Activated CD8-positive, alpha-beta memory T cell treated with anti-CD3 and anti-CD28 coated beads, Interleukin-2, amount 10 ng/mL, durations not matched to agents 7 days and 5 days (primary cell): Measurements from ENCODE around the gene NLRP10. TPM values are rescaled to one million over a fixed set of nuclear protein-coding genes. Genes with fewer than 3 reads are reported as not detected.
"Not testable (repeated sequence)": the region's sequence is repeated elsewhere in the genome, so short reads cannot be mapped to it uniquely, and the experiment has no call there.

ENCODE experiments used
- ATAC-seq: fragments of 150-1000 bp; cut with Tn5 transposase; one replicate; pipeline ENCODE4 v1.10.0; 2021; ENCODE audit warnings: moderate library complexity
- CTCF ChIA-PET: fragments of 350-600 bp; sonication (Branson Sonifier 250); formaldehyde crosslinking; loops from one replicate; lab custom pipeline; 2021; ENCODE audit warnings: antibody characterized with exemption; lab: Charles Lee
- DNase-seq: peaks from one replicate; pipeline ENCODE4 v3.0.0-alpha.2; 2020
- H3K27ac Mint-ChIP-seq: one replicate; pipeline ENCODE4 v1.8.0; 2021; ENCODE audit warnings: mild to moderate bottlenecking, mixed read lengths
- H3K27me3 Mint-ChIP-seq: one replicate; pipeline ENCODE4 v1.8.0; 2021; ENCODE audit warnings: mixed read lengths
- H3K36me3 Mint-ChIP-seq: one replicate; pipeline ENCODE4 v1.8.0; 2021; ENCODE audit warnings: mild to moderate bottlenecking, mixed read lengths
- H3K4me1 Mint-ChIP-seq: one replicate; pipeline ENCODE4 v1.8.0; 2021; ENCODE audit warnings: mixed read lengths
- H3K4me3 Mint-ChIP-seq: one replicate; pipeline ENCODE4 v1.8.0; 2021; ENCODE audit warnings: mild to moderate bottlenecking, moderate library complexity, mixed read lengths
- H3K9me3 Mint-ChIP-seq: one replicate; pipeline ENCODE4 v1.8.0; 2022; ENCODE audit warnings: low read depth, mixed read lengths
- total RNA-seq, 2 experiments: library from RNA; stranded (reverse); gene quantifications; one replicate each; pipeline ENCODE4 v1.2.3, GENCODE V29; 2021

The NLRP10 gene
- total RNA-seq, 2 experiments from 2014 or later, result not detected

DNA sequence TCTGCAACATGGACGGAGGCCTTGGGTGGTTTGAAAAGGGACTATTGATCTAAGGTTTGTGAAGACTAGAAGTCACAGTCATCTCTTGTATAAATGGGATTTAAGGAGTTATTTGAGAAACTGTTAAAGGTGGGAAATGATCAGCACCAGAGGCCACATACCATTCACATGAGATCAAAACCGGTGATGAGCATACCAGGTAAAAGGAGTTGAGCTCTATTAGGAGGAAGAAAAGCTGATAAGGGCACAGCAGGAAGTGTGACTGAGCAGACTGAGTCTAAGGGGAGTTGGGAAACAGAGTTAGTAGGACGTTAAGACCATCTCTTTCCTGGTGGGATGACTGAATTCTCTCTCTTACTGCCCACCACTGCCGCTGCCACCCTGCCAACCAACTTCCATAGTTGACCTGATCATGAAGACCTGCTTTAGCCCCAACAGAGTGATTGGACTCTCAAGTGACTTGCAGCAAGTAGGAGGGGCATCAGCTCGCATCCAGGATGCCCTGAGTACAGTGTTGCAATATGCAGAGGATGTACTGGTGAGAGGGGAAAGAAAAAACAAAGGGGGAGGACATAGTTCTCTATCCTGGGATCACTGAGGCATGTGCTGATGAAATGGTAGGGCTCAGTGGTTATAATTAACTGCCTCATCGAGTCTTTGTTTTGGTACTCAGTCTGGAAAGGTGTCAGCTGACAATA lies 29.5 kb upstream of the NLRP10 start:
- no peak for DNase-seq
- Mint-ChIP-seq H3K36me3 (peaks cover 64% of the 10 kb centered on the region), H3K9me3 (no peaks in the 10 kb centered on the region), H3K27ac (no peak overlapping the region), H3K27me3 (no peaks in the 10 kb centered on the region), H3K4me3 (no peak overlapping the region), H3K4me1 (peaks cover 22% of the 10 kb centered on the region)
- CTCF ChIA-PET, result interaction anchor here (1.6 kb wide), 1 partner anchor 8 kb away, joined by 8 read pairs; the partner anchor contains the start of gene EIF3F
- ATAC-seq, result no peak

DNA sequence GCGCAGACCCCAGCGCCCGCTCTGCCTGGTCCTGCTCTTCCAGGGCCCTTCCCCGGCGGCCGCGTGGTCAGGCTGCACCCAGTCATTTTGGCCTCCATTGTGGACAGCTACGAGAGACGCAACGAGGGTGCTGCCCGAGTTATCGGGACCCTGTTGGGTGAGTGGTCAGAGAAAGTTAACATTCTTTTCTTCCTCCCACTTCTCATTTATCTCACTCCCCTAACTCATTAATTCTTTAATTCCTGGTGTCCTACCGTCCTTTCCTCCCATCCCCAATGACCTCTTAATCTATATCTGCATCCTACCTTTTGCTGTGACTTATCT lies 22.3 kb upstream of the NLRP10 start:
- H3K9me3 Mint-ChIP-seq, DNase-seq, ATAC-seq, H3K27me3 Mint-ChIP-seq: not testable (repeated sequence)
- Mint-ChIP-seq H3K27ac (peak overlapping the region; percentile 92), H3K36me3 (peaks cover 17% of the 10 kb centered on the region), H3K4me3 (peak overlapping the region; percentile 96), H3K4me1 (peaks cover 44% of the 10 kb centered on the region)
- CTCF ChIA-PET, result interaction anchor here (0.6 to 2.7 kb wide), 16 partner anchors 8 to 976 kb away, joined by 3 to 48 read pairs (median 4); partner anchors contain the start of genes RPL27A, TMEM9B and TRIM66

DNA sequence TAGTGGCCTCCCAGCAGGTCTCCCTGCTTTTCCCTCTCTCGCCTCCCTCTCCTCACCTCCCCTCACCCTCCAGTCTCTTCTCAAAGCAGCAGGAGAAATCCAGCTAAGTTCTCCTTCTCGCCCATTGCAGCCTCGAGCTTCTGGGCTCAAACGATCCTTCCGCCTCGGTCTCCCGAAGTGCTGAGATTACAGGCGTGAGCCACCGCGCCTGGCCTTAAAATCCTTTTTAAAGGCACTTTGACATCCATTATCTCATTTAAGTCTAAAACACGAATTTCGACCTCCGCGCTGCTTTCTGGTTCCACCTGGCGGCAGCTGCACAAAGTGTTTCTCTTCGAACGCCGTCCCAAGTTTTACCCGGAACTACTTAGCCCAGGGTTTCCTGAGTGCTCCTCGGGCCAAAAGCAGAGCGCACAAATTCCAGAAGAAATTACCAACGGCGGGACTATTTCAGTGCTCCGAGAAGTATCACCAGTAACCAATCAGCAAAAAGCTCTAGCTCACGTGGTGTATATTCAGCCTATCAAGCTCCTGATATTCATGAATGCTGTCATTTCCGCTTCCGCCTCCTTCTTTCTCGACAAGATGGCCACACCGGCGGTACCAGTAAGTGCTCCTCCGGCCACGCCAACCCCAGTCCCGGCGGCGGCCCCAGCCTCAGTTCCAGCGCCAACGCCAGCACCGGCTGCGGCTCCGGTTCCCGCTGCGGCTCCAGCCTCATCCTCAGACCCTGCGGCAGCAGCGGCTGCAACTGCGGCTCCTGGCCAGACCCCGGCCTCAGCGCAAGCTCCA lies 21.7 kb upstream of the NLRP10 start, which contains the start of gene EIF3F:
Gene EIF3F (plus strand): TSS at position 570 of the 792 bp plus-strand sequence. CDS start 16 bp downstream, at position 586.
- peak within 1 kb of the TSS; percentile 92 for H3K27ac Mint-ChIP-seq
- ATAC-seq, result peak; percentile 97
- CTCF ChIA-PET, result interaction anchor here (0.6 to 2.7 kb wide), 19 partner anchors 9 to 977 kb away, joined by 3 to 48 read pairs (median 4); partner anchors contain the start of genes RPL27A, TMEM9B and TRIM66
- peaks cover 14% of the 10 kb centered on the region for H3K36me3 Mint-ChIP-seq
- H3K4me1 Mint-ChIP-seq, result peaks cover 44% of the 10 kb centered on the region
- H3K9me3 Mint-ChIP-seq, result no peaks in the 10 kb centered on the region
- H3K4me3 Mint-ChIP-seq, result peak within 1 kb of the TSS; percentile 96
- no peaks in the 10 kb centered on the region for H3K27me3 Mint-ChIP-seq
- peak; percentile 95 for DNase-seq

DNA sequence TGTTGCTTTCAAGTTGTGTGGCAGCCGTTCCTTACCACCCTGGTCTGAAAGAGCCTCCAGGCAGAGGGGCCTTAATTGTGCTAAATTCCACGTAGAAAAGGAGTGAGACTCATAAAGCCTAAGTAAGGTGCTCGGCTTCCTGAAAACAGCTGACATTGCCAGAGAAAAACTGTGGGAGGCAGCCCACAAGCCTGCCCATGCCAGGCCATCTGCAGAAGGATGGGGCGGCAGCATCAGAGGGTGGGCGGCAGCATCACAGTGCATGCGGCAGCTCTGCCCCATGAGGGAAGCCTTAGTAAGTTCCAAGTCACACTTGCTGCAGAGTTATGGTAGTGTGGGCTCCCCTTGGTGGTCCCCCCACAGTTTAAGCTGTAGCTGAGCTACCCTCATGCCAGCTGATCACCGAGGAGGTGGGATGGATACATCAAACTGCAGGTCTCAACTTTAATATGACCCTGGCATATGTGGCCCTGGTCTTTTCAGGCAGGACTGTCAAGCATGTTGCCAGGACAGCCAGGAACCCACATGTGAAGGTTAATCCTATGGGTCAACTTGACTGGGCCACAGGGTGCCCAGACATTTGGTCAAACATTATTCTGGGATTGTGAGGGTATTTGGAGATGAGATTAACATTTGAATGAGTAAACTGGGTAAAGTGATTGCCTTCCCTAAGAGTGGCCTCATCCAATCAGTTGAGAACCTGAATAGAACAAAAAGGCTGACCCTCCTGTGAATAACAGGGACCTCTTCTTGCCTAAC lies 18.8 kb upstream of the NLRP10 start:
- Mint-ChIP-seq H3K36me3 (peaks cover 3% of the 10 kb centered on the region), H3K27me3 (no peaks in the 10 kb centered on the region), H3K4me1 (peaks cover 30% of the 10 kb centered on the region), H3K27ac (no peak overlapping the region), H3K4me3 (no peak overlapping the region), H3K9me3 (no peaks in the 10 kb centered on the region)
- ATAC-seq (no peak), DNase-seq (no peak)
- CTCF ChIA-PET, result interaction anchor here (1.7 kb wide), 1 partner anchor 22 kb away, joined by 4 read pairs; no protein-coding TSS in a partner anchor

DNA sequence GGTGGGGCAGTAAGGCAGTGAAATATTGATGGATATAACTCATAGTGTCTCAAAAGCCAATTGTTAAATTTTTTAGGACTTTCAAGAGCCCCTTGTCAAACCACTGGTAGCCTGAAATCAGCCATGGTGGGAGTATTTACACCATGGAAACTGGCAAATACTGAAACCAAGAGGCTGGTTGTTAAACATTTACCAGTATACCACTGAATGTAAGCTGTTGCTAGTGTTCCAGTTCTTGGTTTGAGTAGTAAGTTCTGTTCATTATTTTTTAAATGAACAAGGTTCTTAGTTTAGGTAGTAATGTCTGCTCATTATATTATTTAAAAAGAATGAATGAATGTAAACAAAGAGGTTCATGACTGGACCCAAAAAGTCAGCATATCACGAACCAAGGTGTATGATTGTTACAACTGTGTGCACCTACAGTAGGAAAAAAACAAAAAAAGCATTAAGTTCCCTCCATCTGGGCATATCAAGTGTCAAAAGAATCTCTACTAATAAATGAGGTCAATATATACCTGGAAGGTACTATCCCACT lies 17.4 kb upstream of the NLRP10 start:
- Mint-ChIP-seq H3K36me3 (no peaks in the 10 kb centered on the region), H3K4me1 (peaks cover 16% of the 10 kb centered on the region), H3K4me3 (no peak overlapping the region), H3K27me3 (no peaks in the 10 kb centered on the region), H3K9me3 (no peaks in the 10 kb centered on the region), H3K27ac (no peak overlapping the region)
- no peak for DNase-seq
- CTCF ChIA-PET, result interaction anchor here (0.8 to 1.7 kb wide), 2 partner anchors 23 to 449 kb away, joined by 3 to 4 read pairs; no protein-coding TSS in a partner anchor
- ATAC-seq, result no peak

DNA sequence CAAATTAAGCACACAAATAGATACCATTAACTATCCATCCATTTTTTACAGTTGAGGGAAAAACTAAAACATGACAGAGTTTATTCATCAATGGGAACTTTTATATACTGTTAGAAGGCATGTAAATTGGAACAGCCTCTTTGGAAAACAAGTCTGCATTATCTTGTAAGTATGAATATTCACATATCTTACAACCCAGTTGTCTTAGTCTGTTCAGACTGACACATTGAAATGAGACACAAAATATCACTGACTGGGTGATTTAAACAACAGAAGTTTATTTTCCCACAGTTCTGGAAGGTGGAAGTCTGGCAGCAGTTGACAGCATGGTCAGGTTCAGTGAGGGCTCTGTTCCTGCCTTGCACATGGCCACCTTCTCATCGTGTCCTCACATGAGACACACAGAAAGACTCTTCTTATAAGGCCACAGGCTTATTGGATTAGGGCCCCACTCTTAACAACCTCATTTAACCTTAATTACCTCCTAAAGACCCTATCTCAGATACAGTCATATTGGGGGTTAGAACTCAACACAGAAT lies 16.4 kb upstream of the NLRP10 start:
- no peaks in the 10 kb centered on the region for H3K36me3 Mint-ChIP-seq
- no peak for ATAC-seq
- H3K27ac Mint-ChIP-seq, result no peak overlapping the region
- H3K4me3 Mint-ChIP-seq, result no peak overlapping the region
- CTCF ChIA-PET, result interaction anchor here (0.8 kb wide), 1 partner anchor 450 kb away, joined by 3 read pairs; no protein-coding TSS in a partner anchor
- H3K27me3 Mint-ChIP-seq, result no peaks in the 10 kb centered on the region
- no peaks in the 10 kb centered on the region for H3K9me3 Mint-ChIP-seq
- peaks cover 12% of the 10 kb centered on the region for H3K4me1 Mint-ChIP-seq
- DNase-seq, result no peak

DNA sequence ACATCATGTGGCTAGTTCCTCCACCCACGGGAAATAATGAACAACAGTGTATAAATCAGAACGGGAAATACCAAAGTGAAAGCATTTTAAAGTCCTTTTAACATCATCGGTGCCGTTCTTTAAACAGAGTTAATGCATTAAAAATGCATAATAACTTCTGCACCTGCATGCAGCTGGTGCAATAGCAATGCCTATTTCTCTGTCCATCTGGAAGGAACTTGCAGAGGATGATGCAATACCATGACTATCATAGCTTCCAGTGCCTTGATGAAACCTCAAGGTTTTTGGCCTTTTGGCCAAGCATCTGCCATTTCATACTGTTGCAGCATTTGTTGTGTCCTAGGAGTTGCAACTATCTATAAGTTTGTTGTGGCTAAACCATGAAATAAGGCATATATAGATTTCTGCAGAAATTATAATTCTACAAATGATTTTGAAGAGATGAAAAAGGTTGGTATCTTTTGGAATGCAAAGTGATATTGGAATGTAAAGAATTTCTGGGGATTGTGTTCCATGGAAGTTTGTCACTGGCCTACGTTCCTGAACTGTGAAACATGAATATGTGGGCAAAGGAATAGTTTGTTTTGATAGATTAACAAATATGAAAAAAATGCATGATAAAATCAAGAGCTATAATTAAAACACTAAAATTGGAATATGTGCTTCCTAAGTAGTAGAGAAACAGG lies 12.1 kb upstream of the NLRP10 start:
- CTCF ChIA-PET, result interaction anchor here (1.2 to 1.4 kb wide), 2 partner anchors 10 to 85 kb away, joined by 4 read pairs; partner anchors contain the start of gene EIF3F
- no peak overlapping the region for H3K27ac Mint-ChIP-seq
- no peak for ATAC-seq
- H3K4me3 Mint-ChIP-seq, result no peak overlapping the region
- peaks cover 3% of the 10 kb centered on the region for H3K4me1 Mint-ChIP-seq
- H3K27me3 Mint-ChIP-seq, result peaks cover 3% of the 10 kb centered on the region
- H3K36me3 Mint-ChIP-seq, result no peaks in the 10 kb centered on the region
- H3K9me3 Mint-ChIP-seq, result no peaks in the 10 kb centered on the region
- DNase-seq, result no peak

DNA sequence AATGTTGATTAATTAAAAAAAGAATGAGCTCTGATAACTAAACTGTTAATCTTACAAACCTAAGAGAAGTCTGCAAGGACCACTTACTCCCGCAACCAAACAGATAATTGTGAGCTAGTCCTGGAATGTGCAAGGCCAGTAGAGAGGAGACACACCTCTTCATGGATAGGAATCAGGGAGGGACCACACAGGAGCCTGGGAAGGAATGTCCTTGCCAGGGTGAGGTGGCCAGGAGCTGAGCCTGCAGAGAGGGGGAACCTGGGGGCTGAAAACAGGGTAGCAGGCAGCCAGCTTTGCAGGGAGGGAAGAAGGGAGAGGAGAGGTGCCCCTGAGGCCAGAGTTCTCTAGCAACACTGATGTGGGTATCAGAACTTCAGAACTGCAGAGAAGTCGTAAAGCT lies 9.4 kb upstream of the NLRP10 start:
- ATAC-seq (no peak), DNase-seq (no peak)
- Mint-ChIP-seq H3K36me3 (no peaks in the 10 kb centered on the region), H3K9me3 (no peaks in the 10 kb centered on the region), H3K27me3 (peaks cover 5% of the 10 kb centered on the region), H3K4me3 (no peak overlapping the region), H3K4me1 (peaks cover 1% of the 10 kb centered on the region), H3K27ac (no peak overlapping the region)
- CTCF ChIA-PET, result interaction anchor here (1.1 to 2.0 kb wide), 2 partner anchors 12 to 124 kb away, joined by 3 to 12 read pairs; partner anchors contain the start of gene EIF3F

DNA sequence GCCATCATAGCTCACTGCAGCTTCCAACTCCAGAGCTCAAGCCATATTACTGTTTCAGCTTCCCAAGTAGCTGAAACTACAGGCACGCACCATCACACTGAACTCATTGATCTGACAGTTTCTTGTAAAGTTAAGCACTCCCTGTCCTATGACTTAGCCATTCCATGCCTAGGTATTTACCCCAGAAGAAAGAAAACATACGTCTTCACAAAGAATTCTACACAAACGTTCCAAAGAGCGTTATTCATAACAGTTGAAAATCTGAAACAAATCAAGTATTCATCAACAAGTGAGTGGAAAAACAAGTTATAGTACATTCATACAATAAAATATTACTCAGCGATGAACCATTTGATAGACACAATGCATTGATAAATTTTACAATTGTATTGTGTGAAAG lies 7.8 kb upstream of the NLRP10 start:
- Mint-ChIP-seq H3K4me1 (peaks cover 1% of the 10 kb centered on the region), H3K4me3 (no peak overlapping the region), H3K9me3 (no peaks in the 10 kb centered on the region), H3K36me3 (no peaks in the 10 kb centered on the region), H3K27me3 (peaks cover 14% of the 10 kb centered on the region), H3K27ac (no peak overlapping the region)
- no peak for ATAC-seq
- DNase-seq, result no peak
- CTCF ChIA-PET, result no interaction called here

DNA sequence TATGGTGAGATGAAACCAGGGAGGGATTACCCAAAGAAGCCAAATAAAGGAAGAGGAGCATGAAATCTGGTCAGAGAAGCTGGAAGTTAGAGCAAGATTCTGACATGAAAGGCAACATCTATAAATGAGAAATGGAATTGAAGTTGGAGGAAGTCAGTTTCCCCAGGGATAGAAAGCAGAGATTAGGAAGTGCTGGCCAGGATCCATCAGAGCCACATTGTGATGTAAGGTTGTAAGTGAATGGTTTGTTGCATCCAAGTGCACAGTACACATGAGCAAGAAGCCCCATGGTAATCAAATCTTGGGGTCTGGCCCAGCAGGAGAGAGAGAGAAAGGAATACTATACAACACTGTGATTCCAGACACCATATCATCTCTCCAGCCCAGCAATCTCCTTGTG lies 6.6 kb upstream of the NLRP10 start:
- no peak overlapping the region for H3K27ac Mint-ChIP-seq
- ATAC-seq, result no peak
- H3K4me1 Mint-ChIP-seq, result peaks cover 1% of the 10 kb centered on the region
- no peaks in the 10 kb centered on the region for H3K9me3 Mint-ChIP-seq
- CTCF ChIA-PET, result no interaction called here
- peaks cover 20% of the 10 kb centered on the region for H3K27me3 Mint-ChIP-seq
- H3K36me3 Mint-ChIP-seq, result no peaks in the 10 kb centered on the region
- no peak overlapping the region for H3K4me3 Mint-ChIP-seq
- DNase-seq, result no peak

DNA sequence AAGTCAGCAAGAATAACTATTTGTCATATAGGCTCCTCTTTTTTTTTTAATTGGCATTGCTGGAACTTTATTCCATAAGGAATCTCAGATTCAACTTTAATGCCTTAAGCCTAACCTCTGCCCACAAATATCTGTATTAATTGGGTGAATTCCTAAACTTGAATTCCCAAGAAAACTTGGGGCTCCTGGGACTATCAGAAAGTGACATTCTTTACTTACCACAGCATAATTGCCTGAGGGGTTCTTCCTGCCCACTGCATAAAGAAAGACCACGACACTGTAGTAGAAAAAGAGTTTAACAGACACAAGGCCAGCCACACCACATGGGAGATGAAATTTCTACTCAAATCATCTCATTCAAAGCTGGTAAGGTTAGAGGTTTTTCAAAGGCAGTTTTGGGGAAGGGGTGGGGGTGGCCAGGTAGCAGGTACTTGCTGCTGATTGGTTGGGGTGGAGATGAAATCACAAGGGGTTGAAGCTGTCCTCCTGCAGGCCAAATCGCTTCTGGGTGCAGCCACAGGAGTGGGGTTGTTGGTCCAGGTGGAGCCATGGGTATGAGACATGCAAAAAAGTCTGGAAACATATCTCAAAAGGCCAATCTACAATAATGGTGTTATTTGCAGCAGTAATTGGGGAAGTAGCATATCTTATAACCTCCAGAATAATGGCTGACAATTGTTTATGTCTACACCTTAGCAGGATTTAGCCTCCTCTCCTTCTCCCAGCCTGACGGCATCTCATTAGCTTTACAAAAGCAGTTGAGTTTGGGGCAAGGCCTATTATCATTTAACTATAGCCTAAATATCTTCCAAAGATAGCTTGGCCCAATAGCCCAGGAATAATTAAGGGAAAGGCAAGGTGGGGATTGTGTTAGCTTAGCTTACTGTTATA lies 4.8 kb upstream of the NLRP10 start:
- H3K36me3 Mint-ChIP-seq, result no peaks in the 10 kb centered on the region
- no peak overlapping the region for H3K4me3 Mint-ChIP-seq
- peaks cover 21% of the 10 kb centered on the region for H3K27me3 Mint-ChIP-seq
- DNase-seq (no peak), ATAC-seq (no peak)
- H3K4me1 Mint-ChIP-seq, result no peaks in the 10 kb centered on the region
- H3K27ac Mint-ChIP-seq, result no peak overlapping the region
- H3K9me3 Mint-ChIP-seq, result no peaks in the 10 kb centered on the region
- CTCF ChIA-PET, result no interaction called here
